ACC112 (cell line): ENCODE results near the gene GSG1L.
"Not testable (repeated sequence)": the region's sequence is repeated elsewhere in the genome, so short reads cannot be mapped to it uniquely, and the experiment has no call there.

Experiments
- H2AFZ ChIP-seq: fragments of 200-600 bp; sonication (generic); one replicate; pipeline ENCODE4 v1.6.0; 2017; ENCODE audit warnings: antibody characterized with exemption, low read length; ENCODE audit not compliant: unreplicated experiment
- H3K27ac ChIP-seq: fragments of 200-600 bp; sonication (generic); 2 replicates; pipeline ENCODE4 v1.5.1; 2014; ENCODE audit warnings: low read depth, mild to moderate bottlenecking, antibody characterized with exemption, low read length, moderate library complexity
- H3K27me3 ChIP-seq: fragments of 200-600 bp; sonication (generic); 2 replicates; pipeline ENCODE4 v1.6.1; 2014; ENCODE audit warnings: mild to moderate bottlenecking, antibody characterized with exemption, low read length, moderate library complexity, mixed read lengths; ENCODE audit not compliant: insufficient read depth
- H3K36me3 ChIP-seq: fragments of 200-600 bp; sonication (generic); 2 replicates; pipeline ENCODE4 v1.6.1; 2016; ENCODE audit warnings: mild to moderate bottlenecking, antibody characterized with exemption, low read length, moderate library complexity, mixed read lengths; ENCODE audit not compliant: insufficient read depth
- H3K4me1 ChIP-seq: fragments of 200-600 bp; sonication (generic); one replicate; pipeline ENCODE4 v1.6.1; 2016; ENCODE audit warnings: low read length, mixed read lengths; ENCODE audit not compliant: insufficient read depth, unreplicated experiment, control insufficient read depth
- H3K4me3 ChIP-seq: fragments of 200-600 bp; sonication (generic); 2 replicates; pipeline ENCODE4 v1.5.1; 2014; ENCODE audit warnings: mild to moderate bottlenecking, low read depth, low read length
- H3K79me2 ChIP-seq: fragments of 200-600 bp; sonication (generic); one replicate; pipeline ENCODE4 v1.6.0; 2016; ENCODE audit warnings: low read length; ENCODE audit not compliant: control insufficient read depth, unreplicated experiment, insufficient read depth

GSG1L gene

GRCh38 chr16:27979668-27980067, 83.8 kb downstream of the GSG1L start:
- H3K4me1 ChIP-seq, H3K79me2 ChIP-seq, H3K36me3 ChIP-seq, H2AFZ ChIP-seq, H3K4me3 ChIP-seq, H3K27ac ChIP-seq: not testable (repeated sequence)
- H3K27me3 ChIP-seq: peaks cover 47% of the 10 kb centered on the region

DNA sequence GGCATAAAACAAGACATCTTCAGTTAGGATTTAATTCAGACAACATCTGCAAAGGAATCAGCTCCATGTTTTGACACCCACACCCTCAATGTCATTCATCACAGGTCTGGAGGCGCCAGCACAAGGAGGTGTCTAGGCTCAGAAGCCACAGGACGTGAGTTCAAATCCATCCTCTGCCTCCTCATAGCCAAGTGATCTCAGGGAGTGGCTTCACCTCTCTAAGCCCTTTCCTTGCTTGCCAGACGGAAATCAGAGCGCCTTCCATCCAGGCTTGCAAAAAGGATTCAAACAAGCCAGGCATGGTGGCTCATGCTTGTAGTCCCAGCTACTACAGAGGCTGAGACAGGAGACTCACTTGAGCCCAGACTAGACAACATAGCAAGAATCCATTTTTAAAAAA, 84.6 kb downstream of the GSG1L start:
- H3K27me3 ChIP-seq: peaks cover 50% of the 10 kb centered on the region
- H3K4me3 ChIP-seq: no peak overlapping the region
- H3K4me1 ChIP-seq: no peaks in the 10 kb centered on the region
- no peaks in the 10 kb centered on the region for H3K36me3 ChIP-seq
- H3K79me2 ChIP-seq: no peaks in the 10 kb centered on the region
- no peak overlapping the region for H2AFZ ChIP-seq
- H3K27ac ChIP-seq: no peak overlapping the region

DNA sequence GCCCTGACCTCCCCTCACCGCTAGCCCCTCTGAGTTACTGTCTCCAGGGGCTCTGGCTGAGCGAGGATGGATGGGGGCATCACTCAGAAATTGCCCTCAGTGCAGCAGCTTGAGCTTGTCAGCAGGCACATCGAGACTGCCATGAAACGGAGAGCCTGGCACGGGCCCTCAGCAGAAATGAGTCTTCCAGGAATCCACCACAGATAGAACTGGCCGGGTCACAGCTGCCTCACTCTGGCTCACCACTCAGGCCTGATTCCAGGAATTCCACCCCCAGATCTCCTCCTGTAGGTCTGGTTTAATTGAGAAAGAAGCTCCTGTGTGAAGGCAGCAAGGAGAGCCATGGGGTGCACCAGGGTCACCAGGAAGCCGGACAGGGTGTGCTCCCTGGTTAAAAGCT, 85.5 kb downstream of the GSG1L start:
- Histone ChIP-seq H3K27ac (no peak overlapping the region), H3K79me2 (no peaks in the 10 kb centered on the region), H3K36me3 (no peaks in the 10 kb centered on the region), H3K27me3 (peaks cover 50% of the 10 kb centered on the region), H2AFZ (no peak overlapping the region), H3K4me1 (no peaks in the 10 kb centered on the region), H3K4me3 (no peak overlapping the region)

- H3K36me3 ChIP-seq: no peaks in the 10 kb centered on the region
- peaks cover 50% of the 10 kb centered on the region for H3K27me3 ChIP-seq
- no peak overlapping the region for H3K4me3 ChIP-seq
- no peak overlapping the region for H3K27ac ChIP-seq
- no peak overlapping the region for H2AFZ ChIP-seq
- no peaks in the 10 kb centered on the region for H3K4me1 ChIP-seq
- H3K79me2 ChIP-seq: no peaks in the 10 kb centered on the region
These were observed 86.5 kb downstream of the GSG1L start for GRCh38 chr16:27976990-27977389.

- Histone ChIP-seq H2AFZ (no peak overlapping the region), H3K36me3 (no peaks in the 10 kb centered on the region), H3K4me1 (no peaks in the 10 kb centered on the region), H3K79me2 (no peaks in the 10 kb centered on the region), H3K27me3 (peaks cover 50% of the 10 kb centered on the region), H3K27ac (no peak overlapping the region), H3K4me3 (no peak overlapping the region)
These were observed 88.5 kb downstream of the GSG1L start for GRCh38 chr16:27974896-27975540.

DNA sequence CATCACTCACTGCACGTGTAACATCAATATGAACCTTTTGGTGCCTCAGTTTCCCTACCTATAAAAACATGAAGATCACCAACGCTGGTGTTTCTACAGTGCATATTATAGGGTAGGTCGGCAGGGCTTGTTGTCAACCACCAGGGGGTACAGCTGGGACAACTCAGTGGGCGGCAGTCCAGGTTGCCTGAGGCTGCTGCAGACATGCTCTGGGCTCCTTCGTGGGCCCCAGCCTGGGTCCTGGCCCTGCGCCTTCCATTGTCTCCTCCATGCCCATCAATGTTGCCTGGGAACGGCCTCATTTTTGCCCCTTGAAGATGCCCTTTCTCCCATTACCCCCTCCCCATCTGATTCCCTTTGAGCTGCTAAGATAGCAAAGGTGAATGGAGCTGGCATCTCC, 89.8 kb downstream of the GSG1L start:
- Histone ChIP-seq H3K4me3 (no peak overlapping the region), H2AFZ (no peak overlapping the region), H3K27ac (no peak overlapping the region), H3K79me2 (no peaks in the 10 kb centered on the region), H3K36me3 (no peaks in the 10 kb centered on the region), H3K4me1 (peaks cover 5% of the 10 kb centered on the region), H3K27me3 (peaks cover 44% of the 10 kb centered on the region)

- Histone ChIP-seq H2AFZ (no peak overlapping the region), H3K79me2 (no peaks in the 10 kb centered on the region)
These were observed 91.0 kb downstream of the GSG1L start for GRCh38 chr16:27972500-27972899.

DNA sequence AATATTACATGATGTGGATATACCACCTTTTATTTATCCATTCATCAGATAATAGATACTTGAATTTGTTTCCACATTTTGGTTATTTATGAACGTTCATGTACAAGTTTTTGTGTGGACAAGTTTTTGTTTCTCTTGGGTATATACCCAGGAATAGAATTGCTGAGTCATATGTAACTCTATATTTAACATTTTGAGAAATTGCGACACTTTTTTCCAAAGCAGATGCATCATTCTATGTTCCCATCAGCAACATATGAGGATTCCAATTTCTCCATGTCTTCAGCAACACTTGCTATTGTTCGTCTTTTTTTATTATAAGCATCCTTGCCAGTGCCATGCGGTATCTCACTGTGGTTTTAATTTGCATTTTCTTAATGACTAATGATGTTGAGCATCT, 93.9 kb downstream of the GSG1L start:
- Histone ChIP-seq H3K79me2 (no peaks in the 10 kb centered on the region), H3K27me3 (peaks cover 29% of the 10 kb centered on the region), H3K36me3 (no peaks in the 10 kb centered on the region), H3K4me1 (peaks cover 5% of the 10 kb centered on the region), H3K4me3 (no peak overlapping the region; the same call in 1 of the 2 replicates), H2AFZ (no peak overlapping the region), H3K27ac (0 out of 2 replicates have a peak overlapping the region, but pooled peaks have one; percentile 19)

More at GRCh38 chr16:27972500-27972899, 91.0 kb downstream of the GSG1L start:
- no peaks in the 10 kb centered on the region for H3K36me3 ChIP-seq
- no peak overlapping the region for H3K4me3 ChIP-seq
- no peak overlapping the region for H3K27ac ChIP-seq
- peaks cover 43% of the 10 kb centered on the region for H3K27me3 ChIP-seq
- peaks cover 5% of the 10 kb centered on the region for H3K4me1 ChIP-seq

GRCh38 chr16:27967169-27967568, 96.3 kb downstream of the GSG1L start:
- Histone ChIP-seq H3K36me3 (no peaks in the 10 kb centered on the region), H2AFZ (no peak overlapping the region), H3K4me1 (peaks cover 5% of the 10 kb centered on the region), H3K4me3 (no peak overlapping the region), H3K79me2 (no peaks in the 10 kb centered on the region), H3K27me3 (peaks cover 41% of the 10 kb centered on the region), H3K27ac (no peak overlapping the region)

GRCh38 chr16:27966756-27967155, 96.8 kb downstream of the GSG1L start:
- Histone ChIP-seq H3K36me3 (no peaks in the 10 kb centered on the region), H3K4me3 (no peak overlapping the region), H3K4me1 (peaks cover 5% of the 10 kb centered on the region), H3K27me3 (peaks cover 41% of the 10 kb centered on the region), H2AFZ (no peak overlapping the region), H3K27ac (no peak overlapping the region), H3K79me2 (no peaks in the 10 kb centered on the region)

DNA sequence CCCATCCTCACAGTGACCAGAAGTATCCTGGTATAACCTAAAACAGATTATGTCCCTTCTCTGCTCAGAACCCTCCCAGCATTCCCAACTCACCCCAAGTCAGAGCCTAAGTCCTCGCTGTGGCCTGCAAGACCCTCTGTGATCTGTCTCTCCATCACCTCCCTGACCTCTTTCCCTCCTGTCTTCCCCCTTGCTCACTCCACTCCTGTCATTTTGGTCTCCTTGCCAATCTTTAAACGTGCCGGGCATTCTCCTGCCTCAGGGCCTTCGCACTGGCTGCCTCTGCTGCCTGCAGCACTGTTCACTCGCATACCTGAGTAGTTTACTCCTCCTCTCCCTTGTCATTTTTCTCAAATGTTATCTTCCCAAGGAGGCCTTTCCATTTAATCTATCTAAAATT, 97.7 kb downstream of the GSG1L start:
- H2AFZ ChIP-seq: no peak overlapping the region
- H3K36me3 ChIP-seq: no peaks in the 10 kb centered on the region
- H3K4me3 ChIP-seq: no peak overlapping the region
- no peak overlapping the region for H3K27ac ChIP-seq
- peaks cover 5% of the 10 kb centered on the region for H3K4me1 ChIP-seq
- H3K79me2 ChIP-seq: no peaks in the 10 kb centered on the region
- H3K27me3 ChIP-seq: peaks cover 41% of the 10 kb centered on the region
